IMR-90 (cell line): Measurements from ENCODE around the gene CYP19A1. TPM values are rescaled to one million over a fixed set of nuclear protein-coding genes. Genes with fewer than 3 reads are reported as not detected.

Experiments used
- ATAC-seq: fragments of 200-7000 bp; cut with Tn5 transposase; 2 replicates; pipeline ENCODE4 v1.9.1; 2020; ENCODE audit warnings: low read depth, mild to moderate bottlenecking, moderate library complexity
- BruUV-seq: library from RNA; stranded (reverse); fragments of 400-500 nt; replicated peaks from 2 replicates; lab custom pipeline; 2021; lab: Mats Ljungman, UMichigan
- CTCF ChIA-PET: fragments of 300-600 bp; formaldehyde crosslinking; extraction: SDS; loops from one replicate; lab custom pipeline; 2021; ENCODE audit warnings: antibody characterized with exemption; lab: Yijun Ruan, JAX
- POLR2A ChIA-PET: fragments of 300-600 bp; sonication (Branson Sonifier 250); formaldehyde crosslinking; loops from one replicate; lab custom pipeline; 2022; ENCODE audit warnings: antibody characterized with exemption; ENCODE audit not compliant: unreplicated experiment; lab: Charles Lee
- DNase-seq: peaks from one replicate; pipeline ENCODE4 v3.0.0; 2013
- H2AFZ ChIP-seq: replicated peaks from 2 replicates; pipeline ENCODE3; 2013; ENCODE audit warnings: low read length, mild to moderate bottlenecking; ENCODE audit not compliant: poor library complexity
- H2AK5ac ChIP-seq: 2 replicates; pipeline ENCODE4 v1.6.1; 2013; ENCODE audit warnings: low read depth, low read length, inconsistent platforms
- H2AK9ac ChIP-seq: replicated peaks from 2 replicates; pipeline ENCODE3; 2013; ENCODE audit warnings: mild to moderate bottlenecking, low read depth, low read length, moderate library complexity; ENCODE audit not compliant: poor library complexity
- H2BK120ac ChIP-seq: 2 replicates; pipeline ENCODE4 v1.6.1; 2013; ENCODE audit warnings: low read depth, low read length, inconsistent platforms
- H2BK15ac ChIP-seq: 3 replicates; pipeline ENCODE4 v1.6.1; 2013; ENCODE audit warnings: low read depth, low read length, inconsistent platforms
- H2BK20ac ChIP-seq: 2 replicates; pipeline ENCODE4 v1.6.1; 2013; ENCODE audit warnings: low read depth, mild to moderate bottlenecking, inconsistent platforms, low read length, moderate library complexity
- H2BK5ac ChIP-seq: 2 replicates; pipeline ENCODE4 v1.6.1; 2013; ENCODE audit warnings: mild to moderate bottlenecking, low read depth, low read length, inconsistent platforms; ENCODE audit not compliant: poor library complexity, severe bottlenecking
- H3K14ac ChIP-seq: replicated peaks from 2 replicates; pipeline ENCODE4 v1.6.1; 2013; ENCODE audit warnings: low read depth, low read length, inconsistent platforms
- H3K18ac ChIP-seq: 2 replicates; pipeline ENCODE4 v1.6.1; 2013; ENCODE audit warnings: low read depth, low read length, control low read depth
- H3K23ac ChIP-seq: 2 replicates; pipeline ENCODE4 v1.6.1; 2013; ENCODE audit warnings: low read depth, low read length, inconsistent platforms
- H3K27ac ChIP-seq: 2 replicates; pipeline ENCODE4 v1.5.1; 2013; ENCODE audit warnings: mild to moderate bottlenecking, control low read depth, low read length; ENCODE audit not compliant: insufficient read depth
- H3K27me3 ChIP-seq: 2 replicates; pipeline ENCODE4 v1.6.1; 2013; ENCODE audit warnings: low read length; ENCODE audit not compliant: control insufficient read depth, insufficient read depth
- H3K36me3 ChIP-seq: 2 replicates; pipeline ENCODE4 v1.6.1; 2013; ENCODE audit warnings: low read length, mixed read lengths; ENCODE audit not compliant: control insufficient read depth, insufficient read depth
- H3K4ac ChIP-seq: 2 replicates; pipeline ENCODE4 v1.6.1; 2013; ENCODE audit warnings: low read depth, low read length, inconsistent platforms
- H3K4me1 ChIP-seq: 2 replicates; pipeline ENCODE4 v1.6.1; 2013; ENCODE audit warnings: low read length, mixed read lengths; ENCODE audit not compliant: control insufficient read depth, insufficient read depth
- H3K4me2 ChIP-seq: 2 replicates; pipeline ENCODE4 v1.6.1; 2013; ENCODE audit warnings: low read depth, mild to moderate bottlenecking, control low read depth, low read length, moderate library complexity
- H3K4me3 ChIP-seq: 2 replicates; pipeline ENCODE4 v1.5.1; 2013; ENCODE audit warnings: low read depth, mild to moderate bottlenecking, control low read depth, low read length, moderate library complexity; ENCODE audit not compliant: insufficient read depth
- H3K56ac ChIP-seq: 2 replicates; pipeline ENCODE4 v1.6.1; 2013; ENCODE audit warnings: low read length, inconsistent platforms; ENCODE audit not compliant: insufficient read depth; ENCODE audit errors: extremely low read depth
- H3K79me1 ChIP-seq, 2 experiments: 2 replicates each; pipeline ENCODE4 v1.6.1; 2013; ENCODE audit warnings: low read length in 2 of 2, inconsistent platforms in 1 of 2, low read depth in 1 of 2
- H3K9ac ChIP-seq: 2 replicates; pipeline ENCODE4 v1.6.1; 2013; ENCODE audit warnings: low read depth, low read length, control low read depth
- H3K9me1 ChIP-seq: 2 replicates; pipeline ENCODE4 v1.6.1; 2013; ENCODE audit warnings: low read length, inconsistent platforms; ENCODE audit not compliant: insufficient read depth
- H3K9me3 ChIP-seq: 2 replicates; pipeline ENCODE4 v1.6.1; 2013; ENCODE audit warnings: low read length; ENCODE audit not compliant: control insufficient read depth, insufficient read depth
- H4K20me1 ChIP-seq: 2 replicates; pipeline ENCODE4 v1.6.1; 2013; ENCODE audit warnings: low read length, inconsistent platforms; ENCODE audit not compliant: insufficient read depth
- H4K5ac ChIP-seq: 2 replicates; pipeline ENCODE4 v1.6.1; 2013; ENCODE audit warnings: mild to moderate bottlenecking, low read depth, low read length, control low read depth
- H4K8ac ChIP-seq, 2 experiments: 2 replicates each; pipeline ENCODE4 v1.6.1; 2013; ENCODE audit warnings: low read depth in 2 of 2, low read length in 2 of 2, control low read depth in 1 of 2, inconsistent platforms in 1 of 2
- H4K91ac ChIP-seq: 2 replicates; pipeline ENCODE4 v1.6.1; 2013; ENCODE audit warnings: low read depth, low read length, inconsistent platforms; ENCODE audit not compliant: insufficient read depth
- CEBPB ChIP-seq: IDR thresholded peaks from 2 replicates; pipeline ENCODE4 v1.6.1; 2012; ENCODE audit warnings: low read depth, low read length, improper control_type of control experiment
- WGBS, 2 experiments: methylation state at CpG; one replicate each; pipeline versions ENCODE4 v1.1.5 to v1.1.7; 2013; ENCODE audit warnings: missing lambda C conversion rate in 2 of 2; ENCODE audit not compliant: insufficient read length in 1 of 2; ENCODE audit errors: extremely low coverage in 2 of 2; 5-methylcytosine and 5-hydroxymethylcytosine counted together
- dilution Hi-C: fragments of 300-500 bp; cut with HindIII; formaldehyde crosslinking; loops from one replicate; pipeline ENCODE4 v1.14.3; 2018; ENCODE audit warnings: low sequenced_read_pairs; ENCODE audit not compliant: unreplicated experiment
- in situ Hi-C: fragments of 300-500 bp; cut with MboI; formaldehyde crosslinking; loops from 3 replicates; pipeline ENCODE4 v1.14.3; 2019; ENCODE audit warnings: low sequenced_read_pairs, inconsistent platforms, mixed read lengths
- intact Hi-C: fragments of 100-400 bp; cut with micrococcal nuclease; formaldehyde crosslinking; loops from 2 replicates; pipeline ENCODE4 v1.10.0; 2022
- polyA plus RNA-seq, 3 experiments: library from polyadenylated mRNA; depleted of rRNA; stranded (reverse); fragments of >200 nt; gene quantifications; 2 replicates each; pipeline ENCODE4 v1.2.3, GENCODE V29; 2012; ENCODE audit warnings: low replicate concordance in 1 of 3
- total RNA-seq: library from RNA; depleted of rRNA; stranded (reverse); fragments of >200 nt; gene quantifications from 2 replicates; pipeline ENCODE4 v1.2.3, GENCODE V29; 2012
- TF ChIP-seq, protein P1 (sequence below): fragments of 150-350 bp; IDR thresholded peaks from 2 replicates; pipeline ENCODE4 v1.6.1; 2017; ENCODE audit warnings: mild to moderate bottlenecking, antibody characterized with exemption, low read length, low read depth
- TF ChIP-seq, protein P2 (sequence below): fragments of 150-350 bp; IDR thresholded peaks from 2 replicates; pipeline ENCODE4 v1.6.1; 2016; ENCODE audit warnings: low read depth, mild to moderate bottlenecking, low read length, moderate library complexity, borderline replicate concordance

The CYP19A1 gene
- total and polyA plus RNA-seq, 2 of the 4 experiments (the other 2 are of a cell fraction), result not detected

DNA sequence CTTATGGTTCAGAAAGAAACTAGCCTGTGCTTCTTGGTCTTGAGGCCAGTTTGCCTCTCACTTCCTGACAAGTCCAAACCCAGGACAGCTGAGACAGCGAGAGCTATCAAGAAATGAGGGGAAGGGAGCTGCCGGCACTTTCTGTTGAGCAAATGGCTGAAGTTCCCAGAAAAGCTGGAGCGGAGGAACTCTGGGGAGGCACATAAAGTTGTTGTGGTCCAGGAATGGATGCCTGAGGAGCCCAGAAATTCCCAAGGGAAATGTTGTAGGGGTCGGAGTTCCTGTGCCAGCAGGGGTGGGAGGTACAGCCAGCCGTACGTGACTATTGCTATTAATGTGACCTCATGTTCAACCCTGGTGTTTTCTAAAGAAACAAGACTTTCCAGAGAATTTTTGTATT is 144.9 kb downstream of the CYP19A1 start:
- Histone ChIP-seq H2BK120ac (no peak overlapping the region), H4K5ac (no peak overlapping the region), H4K8ac (no peak overlapping the region), H3K27ac (no peak overlapping the region), H3K4me2 (no peak overlapping the region), H4K20me1 (no peaks in the 10 kb centered on the region), H2BK15ac (no peak overlapping the region), H2BK20ac (no peak overlapping the region), H3K23ac (no peak overlapping the region), H2AK9ac (no peak overlapping the region), H3K14ac (no peak overlapping the region), H3K27me3 (peaks cover 29% of the 10 kb centered on the region), H2AK5ac (no peak overlapping the region), H3K4ac (no peak overlapping the region), H3K4me1 (no peaks in the 10 kb centered on the region), H3K79me1 (no peaks in the 10 kb centered on the region), H3K18ac (no peak overlapping the region), H2BK5ac (no peak overlapping the region), H3K9ac (no peak overlapping the region), H3K4me3 (no peak overlapping the region), H3K9me1 (peaks cover 4% of the 10 kb centered on the region; the same call in 1 of the 2 replicates), H2AFZ (no peak overlapping the region), H3K9me3 (no peaks in the 10 kb centered on the region), H3K36me3 (no peaks in the 10 kb centered on the region), H3K56ac (no peak overlapping the region), H4K91ac (no peak overlapping the region)
- ChIA-PET CTCF (interaction anchor here (0.9 to 3.0 kb wide), 11 partner anchors 10 to 205 kb away, joined by 3 to 46 read pairs (median 4); no protein-coding TSS in a partner anchor), POLR2A (no interaction called here)
- intact Hi-C loops (loop anchor here (10.0 kb wide), 1 partner anchor 519 kb away; no protein-coding TSS in a partner anchor), dilution Hi-C loops (no loop called here), in situ Hi-C loops (no loop called here)
- DNase-seq, result no peak
- TF ChIP-seq, protein P1, sequence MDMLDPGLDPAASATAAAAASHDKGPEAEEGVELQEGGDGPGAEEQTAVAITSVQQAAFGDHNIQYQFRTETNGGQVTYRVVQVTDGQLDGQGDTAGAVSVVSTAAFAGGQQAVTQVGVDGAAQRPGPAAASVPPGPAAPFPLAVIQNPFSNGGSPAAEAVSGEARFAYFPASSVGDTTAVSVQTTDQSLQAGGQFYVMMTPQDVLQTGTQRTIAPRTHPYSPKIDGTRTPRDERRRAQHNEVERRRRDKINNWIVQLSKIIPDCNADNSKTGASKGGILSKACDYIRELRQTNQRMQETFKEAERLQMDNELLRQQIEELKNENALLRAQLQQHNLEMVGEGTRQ, result no peak
- TF ChIP-seq, protein P2, sequence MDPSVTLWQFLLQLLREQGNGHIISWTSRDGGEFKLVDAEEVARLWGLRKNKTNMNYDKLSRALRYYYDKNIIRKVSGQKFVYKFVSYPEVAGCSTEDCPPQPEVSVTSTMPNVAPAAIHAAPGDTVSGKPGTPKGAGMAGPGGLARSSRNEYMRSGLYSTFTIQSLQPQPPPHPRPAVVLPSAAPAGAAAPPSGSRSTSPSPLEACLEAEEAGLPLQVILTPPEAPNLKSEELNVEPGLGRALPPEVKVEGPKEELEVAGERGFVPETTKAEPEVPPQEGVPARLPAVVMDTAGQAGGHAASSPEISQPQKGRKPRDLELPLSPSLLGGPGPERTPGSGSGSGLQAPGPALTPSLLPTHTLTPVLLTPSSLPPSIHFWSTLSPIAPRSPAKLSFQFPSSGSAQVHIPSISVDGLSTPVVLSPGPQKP, result no peak
- TF ChIP-seq CEBPB, result no peak
- no peak for ATAC-seq
- 71% methylated on average over 2 of the region's 6 CpGs; no CpG with 5 or more reads in 1 of the 2 experiments for WGBS, 2 experiments
- BruUV-seq, result no TSS peak
